HL-60 (cell line): ENCODE results near the gene DLL1.

Experiments used
- DNase-seq, 2 experiments: peaks; one replicate each; pipeline ENCODE4 v3.0.0-alpha.2; 2010 to 2020; ENCODE audit warnings: low read depth in 1 of 2, low spot score in 1 of 2
- H3K27ac ChIP-seq: fragments of 250-450 bp; sonication (Bioruptor Pico); replicated peaks from 2 replicates; pipeline ENCODE4 v1.5.1; 2020; ENCODE audit warnings: mild to moderate bottlenecking, moderate library complexity
- H3K27me3 ChIP-seq: fragments of 250-450 bp; sonication (Bioruptor Pico); 2 replicates; pipeline ENCODE4 v1.5.1; 2021; ENCODE audit warnings: mild to moderate bottlenecking, moderate library complexity; ENCODE audit not compliant: insufficient read depth, poor library complexity, severe bottlenecking
- H3K4me3 ChIP-seq: replicated peaks from 2 replicates; pipeline ENCODE4 v1.5.1; 2011; ENCODE audit warnings: mild to moderate bottlenecking, control low read depth, low read length; ENCODE audit not compliant: insufficient read depth
- CTCF ChIP-seq: IDR thresholded peaks from one replicate; pipeline ENCODE4 v1.5.1; 2011; ENCODE audit warnings: low read length, control low read depth, inconsistent platforms; ENCODE audit not compliant: insufficient read depth
- GABPA ChIP-seq: IDR thresholded peaks from 2 replicates; pipeline ENCODE4 v1.6.1; 2012; ENCODE audit warnings: low read depth
- POLR2AphosphoS5 ChIP-seq: IDR thresholded peaks from 2 replicates; pipeline ENCODE4 v1.6.1; 2012; ENCODE audit warnings: low read depth
- REST ChIP-seq: IDR thresholded peaks from 2 replicates; pipeline ENCODE4 v1.6.1; 2012; ENCODE audit warnings: low read depth; ENCODE audit not compliant: insufficient replicate concordance
- SPI1 ChIP-seq: IDR thresholded peaks from 2 replicates; pipeline ENCODE4 v1.6.1; 2012; ENCODE audit warnings: low read depth, mild to moderate bottlenecking, borderline replicate concordance

The DLL1 gene

DNA sequence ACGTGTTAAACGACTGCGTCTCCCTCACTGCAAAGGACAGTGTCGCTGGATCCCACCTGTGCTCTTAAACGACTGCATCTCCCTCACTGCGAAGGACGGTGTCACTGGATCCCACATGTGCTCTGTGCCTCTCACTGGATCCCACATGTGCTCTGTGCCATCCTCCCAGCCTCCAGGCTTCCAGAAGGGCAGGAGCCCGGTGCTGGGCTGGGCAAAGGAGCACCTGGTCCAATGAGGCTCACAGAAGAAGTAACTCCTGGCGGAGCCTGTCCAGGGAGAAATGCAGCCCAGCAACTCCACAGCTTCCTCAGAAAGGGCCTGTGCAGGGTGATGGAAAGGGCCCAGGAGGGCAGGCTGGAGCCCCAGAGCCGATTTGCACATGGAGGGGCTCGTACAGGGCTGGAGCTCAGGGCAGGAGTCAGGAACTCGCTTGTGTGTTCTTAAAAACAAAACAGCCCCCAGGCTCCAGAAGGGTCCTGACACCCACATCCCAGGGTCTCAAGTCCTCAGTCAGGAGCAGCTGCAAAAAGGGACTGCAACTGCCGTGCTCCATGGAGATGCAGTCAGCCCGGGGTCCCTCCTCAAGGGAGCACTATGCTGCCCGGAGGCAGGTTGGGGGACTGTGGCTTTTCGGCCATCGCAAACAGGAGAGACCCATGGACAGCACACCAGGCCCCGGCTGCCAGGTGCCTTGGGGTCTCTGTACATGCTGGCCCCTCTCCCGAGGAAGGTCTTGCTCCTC is 52.7 kb downstream of the DLL1 start:
- H3K27ac ChIP-seq: no peak overlapping the region
- no peak overlapping the region for H3K4me3 ChIP-seq
- DNase-seq: no peak
- TF ChIP-seq POLR2AphosphoS5: no peak
- TF ChIP-seq REST: no peak
- no peak for TF ChIP-seq GABPA
- TF ChIP-seq SPI1: no peak
- no peak for TF ChIP-seq CTCF
- no peaks in the 10 kb centered on the region for H3K27me3 ChIP-seq

DNA sequence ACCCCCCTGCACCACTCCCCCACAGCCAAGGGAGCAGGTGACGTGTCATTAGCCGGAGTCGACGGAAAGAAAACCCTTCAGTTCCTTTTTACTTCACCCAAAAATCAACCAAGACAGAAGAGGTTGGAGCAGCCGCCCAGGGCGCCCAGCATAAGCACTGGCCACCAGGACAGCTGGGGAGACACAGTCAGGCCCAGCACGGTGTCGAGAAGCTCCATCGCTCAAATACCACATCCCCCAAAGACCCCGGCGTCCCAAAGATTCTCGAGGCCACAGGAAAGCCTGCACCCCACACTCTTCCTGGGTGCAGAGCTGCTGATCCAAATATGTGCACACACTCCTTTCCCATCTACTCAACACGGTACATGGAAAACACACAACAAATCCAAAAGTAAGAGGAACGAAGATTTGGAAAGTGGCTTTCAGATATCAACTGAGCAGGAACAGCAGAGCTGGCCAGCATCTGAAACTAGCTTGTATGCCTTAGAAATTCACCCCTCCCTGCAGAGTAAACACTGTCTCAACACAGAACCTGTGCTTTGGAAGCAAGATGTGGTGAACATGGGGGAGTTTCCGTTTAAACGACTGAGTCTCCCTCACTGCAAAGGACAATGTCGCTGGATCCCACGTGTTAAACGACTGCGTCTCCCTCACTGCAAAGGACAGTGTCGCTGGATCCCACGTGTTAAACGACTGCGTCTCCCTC is 54.6 kb downstream of the DLL1 start:
- no peak for TF ChIP-seq SPI1
- no peak for TF ChIP-seq GABPA
- no peak for TF ChIP-seq POLR2AphosphoS5
- no peak for TF ChIP-seq REST
- no peak for TF ChIP-seq CTCF
- H3K27me3 ChIP-seq: no peaks in the 10 kb centered on the region
- no peak overlapping the region for H3K27ac ChIP-seq
- DNase-seq: no peak
- no peak overlapping the region for H3K4me3 ChIP-seq

DNA sequence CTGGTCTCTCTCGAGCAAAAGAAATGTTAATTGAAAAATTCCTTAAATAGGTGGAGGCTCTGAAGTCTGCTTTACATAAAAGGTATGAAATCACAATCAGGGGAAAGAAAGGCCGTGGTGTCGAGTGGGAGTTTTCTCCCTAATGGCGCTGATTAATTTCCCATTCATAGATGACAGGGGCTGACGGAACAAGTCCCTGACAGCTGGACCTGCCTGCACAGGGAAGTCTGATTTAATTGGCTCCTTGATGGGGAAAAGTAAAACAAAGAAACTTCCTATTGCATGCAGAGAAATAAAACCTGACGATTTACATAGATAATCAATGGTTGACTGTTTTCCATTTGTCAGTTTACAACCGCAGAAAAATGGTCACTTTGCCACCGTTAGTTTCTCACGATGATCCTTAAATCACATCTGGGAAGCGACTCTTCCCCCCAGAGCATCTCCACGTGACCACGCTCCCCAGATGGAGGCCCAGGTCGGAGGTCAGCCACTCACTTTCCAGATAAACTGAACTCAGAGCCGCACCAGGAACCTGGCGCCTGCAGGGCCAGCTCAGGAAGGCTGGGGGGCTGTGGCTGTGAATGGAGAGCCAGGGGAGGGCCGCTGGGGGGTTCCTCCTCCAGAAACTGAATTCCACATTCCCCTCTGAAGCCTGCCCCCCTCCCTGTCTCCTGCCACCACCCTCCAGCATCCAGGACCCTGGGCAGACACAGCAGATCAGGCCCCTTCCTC is 55.3 kb downstream of the DLL1 start:
- TF ChIP-seq CTCF (no peak), GABPA (no peak), POLR2AphosphoS5 (no peak), REST (no peak), SPI1 (no peak)
- no peak for DNase-seq
- Histone ChIP-seq H3K27me3 (no peaks in the 10 kb centered on the region), H3K27ac (no peak overlapping the region), H3K4me3 (no peak overlapping the region)
